ENCODE results near the gene TMEM44.
"Not testable (repeated sequence)": the region's sequence is repeated elsewhere in the genome, so short reads cannot be mapped to it uniquely, and the experiment has no call there.

TMEM44 gene

DNA sequence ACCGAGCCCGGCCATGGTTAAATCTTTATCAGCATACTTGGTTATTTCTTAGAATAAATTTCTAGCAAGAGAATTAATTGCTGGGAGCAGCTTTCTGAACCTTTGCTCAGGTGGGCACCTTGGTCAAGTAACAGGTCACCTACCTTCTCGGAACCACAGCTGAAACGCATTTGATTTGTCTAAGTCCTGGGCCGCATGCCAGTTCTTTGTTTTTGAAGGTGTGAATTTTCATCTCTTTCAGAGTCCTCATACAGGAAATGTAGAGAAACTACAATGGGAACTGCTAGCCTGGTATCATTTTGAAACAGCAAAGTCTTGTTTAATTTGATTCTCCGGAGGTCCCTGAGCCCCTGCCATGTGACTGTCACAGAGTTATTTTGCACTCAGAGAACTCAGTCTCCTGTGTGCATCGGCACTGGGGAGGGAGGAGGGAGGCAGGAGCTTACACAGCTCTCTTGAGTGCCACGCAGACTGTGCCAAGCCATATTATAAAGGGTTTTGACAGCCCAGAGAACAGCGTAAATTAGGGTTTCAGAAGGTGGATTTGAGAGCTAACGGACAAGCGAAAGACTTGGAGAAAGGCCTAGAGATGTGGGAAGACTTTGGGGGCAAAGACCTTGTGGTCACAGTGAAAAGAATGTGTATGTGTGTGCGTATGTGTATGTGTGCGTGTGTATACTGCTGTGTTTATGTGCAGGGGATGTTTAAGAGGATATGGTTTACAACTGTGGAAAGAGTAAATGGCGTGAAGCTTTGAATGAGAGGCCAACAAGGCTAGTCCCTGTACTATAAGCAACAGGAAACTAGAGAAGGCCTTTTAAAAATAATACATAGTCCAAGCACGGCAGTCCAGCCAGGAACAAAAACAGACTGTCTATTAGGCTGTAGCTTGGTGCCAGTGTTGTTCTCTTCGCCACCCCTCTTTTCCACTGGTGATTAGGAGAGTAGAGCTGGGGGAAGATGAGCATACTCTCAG is 84.6 kb downstream of the TMEM44 start:
- peak overlapping the region; percentile 54 for H3K27ac Mint-ChIP-seq (ENCODE audit: low read depth)
- no peak overlapping the region for H3K4me3 Mint-ChIP-seq
- ATAC-seq (replicated peaks; ENCODE audit: extremely low read depth, poor library complexity, severe bottlenecking) (peak; percentile 36), DNase-seq (ENCODE audit: low spot score in 2 of 2) (no peak)
- H3K4me1 Mint-ChIP-seq = peaks cover 6% of the 10 kb centered on the region
- H3K36me3 Mint-ChIP-seq (ENCODE audit: insufficient read depth) = no peaks in the 10 kb centered on the region
- no peaks in the 10 kb centered on the region for H3K27me3 Mint-ChIP-seq
- no peaks in the 10 kb centered on the region for H3K9me3 Mint-ChIP-seq

DNA sequence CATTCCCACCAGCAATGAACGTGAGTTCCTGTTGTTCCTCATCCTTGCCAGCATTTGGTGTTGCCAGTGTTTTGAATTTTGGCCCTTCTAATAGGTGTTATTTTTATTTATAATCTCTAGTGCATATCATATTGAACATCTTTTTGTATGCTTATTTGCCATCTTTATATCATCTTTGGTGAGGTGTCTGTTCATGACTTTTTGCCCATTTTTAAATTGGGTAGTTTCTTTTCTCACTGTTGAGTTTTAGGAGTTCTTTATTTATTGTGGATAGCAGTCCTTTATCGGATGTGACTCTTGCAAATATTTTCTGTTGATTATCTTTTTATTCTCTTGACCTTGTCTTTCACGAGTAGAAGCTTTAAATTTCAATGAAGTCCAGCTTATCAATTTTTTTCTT is 86.2 kb downstream of the TMEM44 start:
- Mint-ChIP-seq H3K9me3 (no peaks in the 10 kb centered on the region), H3K36me3 (ENCODE audit: insufficient read depth) (no peaks in the 10 kb centered on the region), H3K27me3 (no peaks in the 10 kb centered on the region), H3K27ac (ENCODE audit: low read depth) (no peak overlapping the region), H3K4me3 (no peak overlapping the region), H3K4me1 (peaks cover 6% of the 10 kb centered on the region)
- no peak for ATAC-seq (replicated peaks; ENCODE audit: extremely low read depth, poor library complexity, severe bottlenecking)
- no peak for DNase-seq (ENCODE audit: low spot score in 2 of 2)

DNA sequence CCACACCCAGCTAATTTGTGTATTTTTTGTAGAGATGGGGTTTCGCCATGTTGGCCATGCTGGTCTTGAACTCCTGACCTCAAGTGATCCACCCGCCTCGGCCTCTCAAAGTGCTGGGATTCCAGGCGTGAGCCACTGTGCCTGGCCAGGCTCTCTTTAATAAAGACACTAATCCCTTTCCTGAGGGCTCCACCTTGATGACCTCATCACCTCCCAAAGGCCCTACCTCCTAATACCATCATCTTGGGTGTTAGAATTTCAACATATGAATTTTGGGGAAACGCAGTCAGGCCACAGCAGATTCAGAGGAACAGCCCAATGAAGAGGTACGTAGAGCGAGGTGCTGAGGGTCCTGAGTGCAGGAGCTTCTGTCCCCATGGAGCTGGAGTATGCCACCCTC is 87.7 kb downstream of the TMEM44 start:
- not testable (repeated sequence) for DNase-seq (ENCODE audit: low spot score in 2 of 2); H3K27me3 Mint-ChIP-seq; H3K36me3 Mint-ChIP-seq (ENCODE audit: insufficient read depth); H3K27ac Mint-ChIP-seq (ENCODE audit: low read depth); ATAC-seq (replicated peaks; ENCODE audit: extremely low read depth, poor library complexity, severe bottlenecking); H3K9me3 Mint-ChIP-seq; H3K4me3 Mint-ChIP-seq; H3K4me1 Mint-ChIP-seq

DNA sequence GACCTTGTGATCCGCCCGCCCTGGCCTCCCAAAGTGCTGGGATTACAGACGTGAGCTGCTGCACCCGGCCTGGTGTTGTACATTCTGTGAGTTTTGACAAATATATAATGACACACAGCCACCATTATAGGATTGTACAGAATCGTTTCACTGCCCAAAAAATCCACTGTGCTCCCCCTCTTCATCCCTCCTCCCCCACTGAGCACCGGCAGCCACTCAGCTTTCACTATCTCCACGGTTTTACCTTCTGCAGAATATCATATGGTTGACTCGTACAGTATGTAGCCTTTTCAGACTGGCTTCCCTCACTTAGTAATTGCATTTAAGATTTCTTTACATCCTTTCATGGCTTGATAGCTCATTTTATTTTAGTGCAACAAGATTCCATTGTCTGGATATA is 89.7 kb downstream of the TMEM44 start:
- ATAC-seq (replicated peaks; ENCODE audit: extremely low read depth, poor library complexity, severe bottlenecking) (no peak), DNase-seq (ENCODE audit: low spot score in 2 of 2) (no peak)
- Mint-ChIP-seq H3K27ac (ENCODE audit: low read depth) (no peak overlapping the region), H3K9me3 (no peaks in the 10 kb centered on the region), H3K4me3 (no peak overlapping the region), H3K4me1 (peaks cover 2% of the 10 kb centered on the region), H3K27me3 (no peaks in the 10 kb centered on the region), H3K36me3 (ENCODE audit: insufficient read depth) (no peaks in the 10 kb centered on the region)

DNA sequence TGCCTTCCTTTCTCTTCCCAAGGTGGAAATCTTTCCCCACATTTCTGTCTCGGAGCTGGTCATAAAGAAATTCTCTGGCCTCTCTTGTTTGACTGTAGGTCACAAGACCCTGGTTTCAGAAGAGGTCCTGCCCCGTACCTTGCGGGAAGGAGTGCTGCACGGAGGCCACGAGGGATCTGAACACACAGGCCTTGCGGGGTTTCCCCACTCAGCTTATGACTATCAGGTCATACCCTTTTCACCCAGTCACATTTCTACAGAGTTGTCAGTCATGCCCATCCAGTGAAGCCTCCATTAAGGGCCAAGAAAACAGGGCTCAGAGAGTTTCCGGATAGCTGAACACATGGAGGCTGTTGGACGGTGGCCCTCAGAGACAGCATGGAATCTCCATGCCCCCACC is 91.7 kb downstream of the TMEM44 start:
- H3K9me3 Mint-ChIP-seq = no peaks in the 10 kb centered on the region
- H3K4me3 Mint-ChIP-seq = no peak overlapping the region
- no peak for DNase-seq (ENCODE audit: low spot score in 2 of 2)
- no peak for ATAC-seq (replicated peaks; ENCODE audit: extremely low read depth, poor library complexity, severe bottlenecking)
- no peaks in the 10 kb centered on the region for H3K4me1 Mint-ChIP-seq
- H3K27ac Mint-ChIP-seq (ENCODE audit: low read depth) = no peak overlapping the region
- H3K36me3 Mint-ChIP-seq (ENCODE audit: insufficient read depth) = no peaks in the 10 kb centered on the region
- no peaks in the 10 kb centered on the region for H3K27me3 Mint-ChIP-seq

DNA sequence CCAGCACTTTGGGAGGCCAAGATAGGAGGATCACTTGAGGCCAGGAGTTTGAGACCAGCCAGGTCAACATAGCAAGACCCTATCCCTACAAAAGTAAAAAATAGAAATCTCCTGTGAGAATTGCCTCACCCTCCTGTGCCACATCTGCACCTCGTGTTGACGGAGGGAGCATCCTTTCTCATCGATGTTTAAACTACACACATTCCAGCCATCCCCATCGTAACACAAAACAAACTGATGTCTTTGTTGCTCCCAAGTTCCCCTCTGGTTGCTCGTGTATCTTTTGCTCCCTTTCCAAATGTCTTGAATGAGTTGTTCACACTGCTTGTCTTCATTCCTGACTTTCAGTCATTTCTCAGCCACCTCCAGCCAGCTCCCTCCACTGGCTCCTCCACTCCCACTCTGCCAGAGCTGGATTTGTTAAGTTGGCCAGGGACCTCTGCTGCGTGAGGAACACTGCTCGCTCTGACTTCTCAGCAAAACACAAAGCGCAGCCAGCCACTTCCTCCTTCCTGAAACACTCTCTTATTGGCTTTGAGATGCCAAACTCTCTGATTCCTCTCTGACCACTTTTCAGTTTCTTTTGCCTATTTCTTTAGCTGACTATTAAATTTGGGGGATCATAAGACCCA is 92.8 kb downstream of the TMEM44 start:
- no peaks in the 10 kb centered on the region for H3K4me1 Mint-ChIP-seq
- no peak overlapping the region for H3K4me3 Mint-ChIP-seq
- no peak for DNase-seq (ENCODE audit: low spot score in 2 of 2)
- peaks cover 3% of the 10 kb centered on the region for H3K27me3 Mint-ChIP-seq
- no peak overlapping the region for H3K27ac Mint-ChIP-seq (ENCODE audit: low read depth)
- no peak for ATAC-seq (replicated peaks; ENCODE audit: extremely low read depth, poor library complexity, severe bottlenecking)
- H3K9me3 Mint-ChIP-seq = no peaks in the 10 kb centered on the region
- no peaks in the 10 kb centered on the region for H3K36me3 Mint-ChIP-seq (ENCODE audit: insufficient read depth)

DNA sequence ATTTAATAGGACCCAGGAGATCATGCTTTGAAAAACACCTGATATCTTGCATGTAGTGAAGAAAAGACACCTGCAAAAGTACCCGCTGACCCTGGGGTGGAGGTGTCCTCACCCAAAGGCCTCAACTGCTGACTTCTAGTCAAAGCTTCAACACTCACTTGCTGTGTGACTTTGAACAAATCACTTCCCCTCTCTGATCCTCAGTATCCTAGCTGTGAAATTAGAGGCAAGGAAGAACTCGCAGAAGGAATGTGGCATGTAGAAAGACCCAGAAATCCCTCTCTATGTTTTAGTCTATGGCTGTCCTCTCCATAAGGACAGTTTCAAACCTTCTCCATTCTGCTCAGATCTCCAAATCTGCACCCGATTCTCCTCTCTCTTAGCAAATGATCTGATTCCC is 93.7 kb downstream of the TMEM44 start:
- no peak for ATAC-seq (replicated peaks; ENCODE audit: extremely low read depth, poor library complexity, severe bottlenecking)
- no peaks in the 10 kb centered on the region for H3K9me3 Mint-ChIP-seq
- H3K36me3 Mint-ChIP-seq (ENCODE audit: insufficient read depth) = no peaks in the 10 kb centered on the region
- no peak overlapping the region for H3K4me3 Mint-ChIP-seq
- H3K4me1 Mint-ChIP-seq = no peaks in the 10 kb centered on the region
- no peak for DNase-seq (ENCODE audit: low spot score in 2 of 2)
- no peak overlapping the region for H3K27ac Mint-ChIP-seq (ENCODE audit: low read depth)
- H3K27me3 Mint-ChIP-seq = peaks cover 12% of the 10 kb centered on the region

DNA sequence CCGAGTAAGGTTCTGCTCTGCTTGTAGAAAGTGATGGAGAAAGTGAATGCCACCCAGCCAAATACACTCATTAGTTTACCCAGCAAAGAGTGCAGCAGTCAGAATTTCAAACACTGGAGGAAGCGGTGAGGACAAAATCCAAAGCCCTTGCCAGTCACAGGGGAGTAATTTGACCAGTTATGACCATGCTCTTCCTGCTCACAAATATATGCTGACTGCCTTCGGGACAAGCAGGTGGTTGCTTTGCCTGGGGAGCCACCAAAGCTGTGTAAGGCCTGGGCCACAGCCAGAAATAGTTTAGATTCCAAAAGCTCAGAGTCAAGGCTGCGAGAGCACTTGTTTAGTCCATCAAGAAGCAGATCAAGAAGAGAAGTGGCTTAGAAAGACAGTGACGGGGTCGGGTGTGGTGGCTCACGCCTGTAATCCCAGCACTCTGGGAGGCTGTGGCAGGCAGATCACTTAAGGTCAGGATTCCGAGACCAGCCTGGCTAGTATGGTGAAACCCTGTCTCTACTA is 95.4 kb downstream of the TMEM44 start:
- ATAC-seq (replicated peaks; ENCODE audit: extremely low read depth, poor library complexity, severe bottlenecking) = no peak
- Mint-ChIP-seq H3K4me3 (no peak overlapping the region), H3K27ac (ENCODE audit: low read depth) (no peak overlapping the region), H3K4me1 (no peaks in the 10 kb centered on the region), H3K9me3 (no peaks in the 10 kb centered on the region), H3K27me3 (peaks cover 12% of the 10 kb centered on the region), H3K36me3 (ENCODE audit: insufficient read depth) (no peaks in the 10 kb centered on the region)
- DNase-seq (ENCODE audit: low spot score in 2 of 2) = no peak

All from central memory CD8-positive, alpha-beta T cell (primary cell).